NCI-H748 (cell line): ENCODE results near the gene ZNF496.
A peak's percentile ranks its signal among the peaks of the same experiment; 100 is the strongest.
"Not testable (repeated sequence)": the region's sequence is repeated elsewhere in the genome, so short reads cannot be mapped to it uniquely, and the experiment has no call there.

Experiments
- DNase-seq: peaks from one replicate; lab custom pipeline; 2025; ENCODE audit not compliant: unreplicated experiment; lab: John Stamatoyannopoulos, UW

Gene ZNF496

GRCh38 chr1:247295274-247295684 is 36.4 kb downstream of the ZNF496 start:
- DNase-seq = no peak

- no peak for DNase-seq
Observed at GRCh38 chr1:247294282-247294681, 37.4 kb downstream of the ZNF496 start.

GRCh38 chr1:247293047-247293446 is 38.6 kb downstream of the ZNF496 start:
- DNase-seq = no peak

GRCh38 chr1:247291833-247292561 is 39.7 kb downstream of the ZNF496 start:
- DNase-seq = no peak

GRCh38 chr1:247291161-247291560 is 40.5 kb downstream of the ZNF496 start:
- DNase-seq = no peak

- no peak for DNase-seq
Observed at GRCh38 chr1:247290576-247290975, 41.1 kb downstream of the ZNF496 start.

- DNase-seq = peak; percentile 38
Observed at GRCh38 chr1:247289274-247289892, 42.3 kb downstream of the ZNF496 start.

- DNase-seq = no peak
Observed at GRCh38 chr1:247288341-247288740, 43.3 kb downstream of the ZNF496 start.

- no peak for DNase-seq
Observed at GRCh38 chr1:247287460-247287859, 44.2 kb downstream of the ZNF496 start.

GRCh38 chr1:247286134-247286670 is 45.5 kb downstream of the ZNF496 start:
- no peak for DNase-seq

GRCh38 chr1:247281001-247281574 is 50.6 kb downstream of the ZNF496 start:
- DNase-seq = no peak

- DNase-seq = no peak
Observed at GRCh38 chr1:247277191-247277590, 54.5 kb downstream of the ZNF496 start.

GRCh38 chr1:247274605-247275256 is 56.9 kb downstream of the ZNF496 start:
- no peak for DNase-seq

GRCh38 chr1:247273013-247273412 is 58.7 kb downstream of the ZNF496 start:
- DNase-seq = no peak

GRCh38 chr1:247270003-247270402 is 61.7 kb downstream of the ZNF496 start:
- DNase-seq = no peak

- no peak for DNase-seq
Observed at GRCh38 chr1:247269133-247269532, 62.5 kb downstream of the ZNF496 start.

- no peak for DNase-seq
Observed at GRCh38 chr1:247268390-247269045, 63.1 kb downstream of the ZNF496 start.

GRCh38 chr1:247266053-247266452 is 65.6 kb downstream of the ZNF496 start:
- no peak for DNase-seq

GRCh38 chr1:247255772-247256171 is 75.9 kb downstream of the ZNF496 start, which contains the start of gene VN1R5:
VN1R5 (plus strand) TSS chr1:247256072.
- DNase-seq = not testable (repeated sequence)

GRCh38 chr1:247247568-247247967 is 84.1 kb downstream of the ZNF496 start:
- no peak for DNase-seq
